ENCODE data around the gene ETNK2.

Gene ETNK2

GRCh38 chr1:204149635-204150565 lies 1.9 kb downstream of the ETNK2 start:
- DNase-seq (ENCODE audit: low read depth in 2 of 2, low spot score in 1 of 2): no peak

- DNase-seq (ENCODE audit: low read depth in 2 of 2, low spot score in 1 of 2): no peak
Measured at GRCh38 chr1:204149107-204149506, 2.7 kb downstream of the ETNK2 start.

GRCh38 chr1:204147406-204148383 lies 4.1 kb downstream of the ETNK2 start:
- no peak for DNase-seq (ENCODE audit: low read depth in 2 of 2, low spot score in 1 of 2)

DNA sequence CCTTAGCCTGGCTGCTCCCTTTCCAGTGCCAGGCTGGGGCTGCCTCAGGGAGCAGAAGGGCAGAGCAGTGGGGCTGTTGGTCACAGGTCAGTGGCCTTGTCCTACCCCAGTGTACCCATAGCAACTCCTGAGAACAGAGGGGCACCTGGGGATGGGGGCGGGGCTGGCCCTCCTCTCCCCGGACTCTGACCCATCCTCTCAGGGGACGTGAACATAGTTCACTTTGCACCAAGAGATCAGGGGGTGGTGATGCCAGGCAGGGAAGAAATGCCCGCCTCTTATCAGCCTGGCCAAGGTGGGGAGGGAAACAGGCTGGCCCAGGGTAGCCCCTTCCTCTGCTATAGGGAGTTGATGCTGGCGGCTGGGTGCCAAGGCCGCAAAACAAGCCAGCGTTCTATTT lies 4.9 kb downstream of the ETNK2 start:
- DNase-seq (ENCODE audit: low read depth in 2 of 2, low spot score in 1 of 2): no peak

DNA sequence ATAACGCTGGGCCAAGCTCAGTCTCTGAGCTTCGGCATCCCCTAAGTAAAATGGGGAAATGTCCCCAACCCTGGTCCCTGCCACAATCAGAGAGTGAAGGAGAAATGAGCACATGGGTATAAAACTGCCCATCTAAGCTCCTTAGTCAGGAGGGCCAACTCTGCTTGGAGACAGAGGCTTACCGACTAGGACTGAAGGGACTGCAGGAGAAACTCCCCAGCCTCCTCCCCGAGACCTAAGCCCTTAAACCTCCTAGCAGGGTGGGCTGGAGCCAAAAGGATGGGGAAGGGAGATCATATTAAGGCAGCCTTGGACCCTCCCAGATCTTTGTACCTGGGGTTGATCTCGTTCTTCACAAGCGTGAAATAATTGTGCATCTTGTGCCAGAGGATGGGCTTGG lies 5.5 kb downstream of the ETNK2 start:
- DNase-seq (ENCODE audit: low read depth in 2 of 2, low spot score in 1 of 2): no peak

- DNase-seq (ENCODE audit: low read depth in 2 of 2, low spot score in 1 of 2): no peak
Measured at GRCh38 chr1:204145033-204145504, 6.8 kb downstream of the ETNK2 start.

DNA sequence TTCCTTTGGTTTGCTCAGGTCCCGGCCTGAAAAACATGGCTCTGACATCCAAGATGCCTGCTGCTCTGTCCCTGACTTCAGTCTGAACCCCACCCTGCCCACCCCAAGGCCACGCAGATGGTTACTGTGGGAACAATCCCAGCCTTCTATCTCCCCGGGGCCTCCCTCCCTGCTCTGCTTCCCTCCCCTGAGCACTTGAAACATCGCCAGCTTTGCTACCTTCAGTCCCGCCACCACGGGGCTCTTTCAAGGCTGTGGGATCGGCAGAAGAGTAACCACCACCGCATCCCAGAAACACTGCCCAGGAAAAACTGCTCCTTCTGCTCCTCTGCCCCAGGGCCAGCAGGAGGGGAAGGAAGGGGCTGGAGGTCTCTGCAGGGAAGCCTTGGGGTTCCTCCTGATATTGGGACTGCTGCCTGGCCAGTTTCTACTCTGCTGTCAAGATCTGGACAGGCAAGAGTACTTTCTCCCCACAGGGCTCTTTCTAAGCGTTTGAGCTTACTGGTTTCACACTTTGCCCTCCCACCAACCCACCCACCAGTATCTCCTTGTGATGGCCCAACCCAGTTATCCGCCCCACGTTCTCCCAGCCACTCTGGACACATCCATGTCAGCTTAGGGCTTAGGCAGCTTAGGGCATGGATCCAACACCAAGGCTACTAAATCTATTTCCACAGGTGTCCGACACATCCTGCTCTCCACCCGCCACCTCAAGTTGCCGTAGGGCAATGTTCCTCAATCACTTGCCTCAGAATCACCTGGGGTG lies 8.4 kb downstream of the ETNK2 start:
- DNase-seq (ENCODE audit: low read depth in 2 of 2, low spot score in 1 of 2): no peak

DNA sequence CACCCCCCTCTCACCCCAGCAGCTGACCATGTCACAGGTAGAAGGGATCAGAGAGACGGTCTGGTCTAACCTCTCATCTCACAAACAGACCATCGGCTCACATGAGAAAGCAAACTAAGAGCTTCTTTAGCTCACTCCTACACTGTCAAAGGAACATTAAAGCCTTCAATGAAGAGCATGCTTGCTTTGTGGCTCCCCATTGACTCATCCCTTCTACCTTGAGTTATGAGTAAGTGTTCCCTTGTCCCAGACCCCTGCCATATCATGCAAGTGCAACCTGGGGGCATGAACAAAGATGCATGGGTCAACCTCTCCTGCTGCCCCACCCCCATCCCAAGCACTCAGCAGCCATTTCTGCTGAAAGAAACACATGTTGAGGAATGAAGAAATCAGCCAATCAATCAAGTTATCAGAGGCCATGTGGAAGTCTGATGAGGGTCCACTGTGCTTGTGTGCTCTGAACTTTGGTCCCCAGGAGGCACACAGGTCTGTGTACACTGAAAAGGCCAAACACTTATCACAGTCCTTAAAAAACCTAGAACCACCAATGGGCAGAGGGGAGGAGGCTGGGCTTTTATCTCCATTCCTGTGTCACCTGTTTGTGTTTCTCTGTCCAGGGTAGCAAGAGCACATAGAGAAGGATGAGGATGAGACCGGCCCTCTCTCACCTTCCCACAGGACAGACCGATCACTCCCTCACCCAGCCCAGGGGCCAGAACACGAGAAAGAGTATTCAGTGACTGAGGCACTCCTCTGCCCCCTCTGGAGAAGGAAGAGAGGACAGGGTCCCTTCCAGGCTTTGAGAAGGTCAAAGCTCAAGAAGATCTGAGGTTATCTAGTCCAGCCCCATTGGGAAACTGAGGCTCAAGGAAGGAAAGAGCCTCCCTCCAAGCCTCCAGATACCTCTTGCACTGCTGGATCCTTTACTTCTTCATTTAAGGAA lies 9.5 kb downstream of the ETNK2 start:
- DNase-seq (ENCODE audit: low read depth in 2 of 2, low spot score in 1 of 2): no peak

DNA sequence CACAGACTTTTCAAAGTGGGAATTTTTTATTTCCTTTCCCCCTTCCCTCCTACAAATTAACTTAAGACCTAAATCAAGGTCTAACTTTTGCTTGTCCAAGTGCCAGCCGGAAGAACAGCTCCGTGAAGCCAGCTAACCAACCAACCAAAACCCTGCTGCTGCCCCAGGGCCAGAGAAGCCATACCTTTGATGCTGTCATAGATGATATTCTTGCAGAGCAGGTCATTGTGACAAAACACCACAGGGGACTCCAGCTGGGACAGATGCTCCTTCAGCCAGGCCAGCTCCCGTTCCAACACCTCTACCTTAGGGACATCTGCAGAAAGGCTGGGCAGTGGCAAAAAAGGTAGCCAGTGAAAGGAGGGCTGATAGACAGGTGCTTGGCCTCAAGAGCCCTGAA lies 10.7 kb downstream of the ETNK2 start:
- DNase-seq (ENCODE audit: low read depth in 2 of 2, low spot score in 1 of 2): no peak

DNA sequence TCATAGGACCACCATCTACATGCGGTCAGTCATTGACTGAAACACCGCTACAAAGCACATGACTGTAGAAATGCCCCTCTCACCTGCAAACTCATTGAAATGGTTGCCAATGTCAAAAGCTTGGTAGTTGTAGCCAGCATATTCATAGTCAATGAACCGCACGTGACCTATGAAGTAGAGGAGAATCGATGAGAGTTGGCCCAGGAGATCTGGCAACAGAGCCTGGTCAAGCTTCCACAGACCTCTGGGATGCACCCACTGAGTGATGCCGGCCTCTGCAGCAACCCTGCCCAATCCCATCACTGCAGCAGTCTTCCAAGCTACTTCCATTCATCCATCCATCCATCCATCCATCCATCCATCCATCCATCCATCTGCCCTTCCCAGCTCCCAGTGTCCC lies 11.9 kb downstream of the ETNK2 start:
- no peak for DNase-seq (ENCODE audit: low read depth in 2 of 2, low spot score in 1 of 2)

- DNase-seq (ENCODE audit: low read depth in 2 of 2, low spot score in 1 of 2): no peak
Measured at GRCh38 chr1:204139088-204139487, 12.8 kb downstream of the ETNK2 start.

GRCh38 chr1:204136814-204137213 lies 15.0 kb downstream of the ETNK2 start:
- no peak for DNase-seq (ENCODE audit: low read depth in 2 of 2, low spot score in 1 of 2)

DNA sequence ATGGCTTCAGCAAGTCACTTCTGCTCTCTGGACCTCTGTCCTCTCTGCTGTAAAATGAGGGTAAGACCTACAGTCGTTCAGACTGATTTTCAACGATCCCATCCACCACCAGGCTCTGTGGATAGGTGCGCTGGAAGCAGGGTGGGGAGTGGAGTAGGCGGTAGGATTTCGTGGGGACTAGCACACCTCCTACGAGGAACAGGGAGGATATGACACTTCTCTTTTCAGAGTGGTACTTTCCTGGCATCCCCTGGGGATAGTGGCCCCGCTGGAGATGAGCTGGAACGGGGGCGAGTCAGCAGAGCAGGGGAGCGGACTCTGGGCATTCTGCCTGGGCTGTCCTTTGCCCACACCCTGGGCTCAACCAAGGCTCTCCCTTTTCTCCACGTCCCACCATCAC lies 17.7 kb downstream of the ETNK2 start:
- no peak for DNase-seq (ENCODE audit: low read depth in 2 of 2, low spot score in 1 of 2)

- no peak for DNase-seq (ENCODE audit: low read depth in 2 of 2, low spot score in 1 of 2)
Measured at GRCh38 chr1:204132718-204133117, 19.1 kb downstream of the ETNK2 start.

DNA sequence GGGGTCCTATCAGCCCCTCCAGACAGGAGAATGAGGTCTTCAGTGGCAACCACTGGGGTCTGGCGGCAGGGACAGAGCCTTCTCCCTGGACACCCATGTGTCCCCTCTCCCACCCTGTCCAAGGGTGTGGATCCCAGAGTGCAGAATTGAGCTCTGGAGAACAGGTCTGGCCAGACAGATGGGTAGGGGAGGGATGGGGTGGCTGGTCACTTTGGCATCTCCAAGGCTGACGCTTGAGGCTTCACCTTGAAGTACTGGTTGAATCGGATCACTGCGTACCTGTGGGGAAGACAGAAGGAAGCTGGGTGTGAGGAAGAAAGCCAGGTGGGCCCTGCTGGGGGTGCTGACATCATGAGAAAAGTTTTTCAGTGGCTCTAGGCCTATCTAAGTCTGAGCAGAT lies 19.9 kb downstream of the ETNK2 start:
- DNase-seq (ENCODE audit: low read depth in 2 of 2, low spot score in 1 of 2): no peak

DNA sequence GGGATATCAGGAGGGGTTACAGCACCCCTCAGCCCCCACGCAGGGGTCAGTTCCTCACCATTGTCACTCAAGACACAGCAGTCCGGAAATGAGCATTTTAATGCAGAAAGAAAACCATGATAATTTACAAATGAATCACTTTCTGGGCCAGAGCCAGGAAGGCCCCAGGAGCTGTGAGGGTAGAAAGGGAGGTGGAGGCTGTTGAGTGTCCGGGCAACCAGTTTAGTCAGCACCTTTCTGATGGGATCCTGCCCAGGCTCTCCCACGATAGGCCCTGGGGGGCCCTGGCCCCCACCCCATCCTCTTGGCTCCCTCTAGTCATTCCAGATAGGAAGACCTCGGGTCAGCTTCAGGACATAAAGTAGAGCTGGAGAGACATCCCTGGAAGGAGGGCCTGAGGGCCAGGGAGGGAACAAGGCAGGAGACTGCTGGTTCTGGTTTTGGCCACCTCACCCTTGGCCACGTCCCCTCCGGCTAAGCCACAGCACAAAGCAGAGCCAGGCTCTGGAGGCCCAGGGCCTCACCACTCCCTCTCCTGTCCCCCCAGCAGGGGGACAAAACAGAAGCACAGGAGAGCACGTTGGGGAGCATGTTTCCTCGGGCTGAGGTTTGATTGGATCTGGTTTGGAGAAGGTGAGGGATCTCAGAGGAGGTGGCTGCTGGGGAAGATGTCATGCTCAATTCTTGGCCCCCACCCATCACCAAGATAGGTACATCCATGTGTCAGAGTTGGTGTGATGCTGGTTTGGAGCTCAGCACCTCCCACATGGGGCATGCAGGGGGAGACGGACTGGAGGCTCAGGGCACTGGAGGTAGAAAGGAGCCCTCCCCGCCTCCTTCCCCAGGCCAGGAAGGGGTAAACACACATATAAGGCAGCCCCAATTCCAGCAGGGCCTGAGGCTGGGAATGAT lies 20.6 kb downstream of the ETNK2 start:
- DNase-seq (ENCODE audit: low read depth in 2 of 2, low spot score in 1 of 2): no peak

DNA sequence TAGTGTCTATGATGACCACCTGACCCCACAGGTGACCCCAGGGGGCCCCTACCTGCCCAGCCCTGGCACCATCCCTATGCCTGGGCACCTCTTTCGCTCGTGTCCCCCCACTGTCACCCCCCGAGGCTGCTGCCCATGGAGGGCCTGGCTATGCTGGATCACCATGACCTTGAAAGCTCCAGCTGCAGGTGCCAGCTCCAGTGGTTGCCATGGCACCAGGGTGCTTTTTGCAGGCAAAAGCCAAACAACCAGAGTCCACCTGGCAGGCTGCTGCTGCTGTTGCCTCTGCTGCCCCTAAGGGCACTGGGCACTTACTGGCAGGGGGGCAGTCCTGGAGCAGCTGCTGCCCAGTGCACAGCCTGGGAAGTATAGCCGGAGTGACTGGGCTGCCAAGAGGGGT lies 21.7 kb downstream of the ETNK2 start:
- DNase-seq (ENCODE audit: low read depth in 2 of 2, low spot score in 1 of 2): no peak

GRCh38 chr1:204128964-204129896 lies 22.6 kb downstream of the ETNK2 start:
- DNase-seq (ENCODE audit: low read depth in 2 of 2, low spot score in 1 of 2): peak in 1 of 2 donors; percentile 26

Data from stimulated activated CD8-positive, alpha-beta memory T cell treated with anti-CD3 and anti-CD28 coated beads, Interleukin-4, amount 100 ng/mL, for 1 hour (primary cell).